Natural killer cell (primary cell): ENCODE data around the gene SLC38A3. TPM values are rescaled to one million over a fixed set of nuclear protein-coding genes. Genes with fewer than 3 reads are reported as not detected.

ENCODE experiments used
- ATAC-seq, 3 donors: fragments of 150-1000 bp in 2 of 3; fragments of 200-7000 bp in 1 of 3; cut with Tn5 transposase; 1 replicate in 1 of 3; 2 replicates in 2 of 3; pipeline ENCODE4 v1.10.0; 2021; ENCODE audit warnings: mild to moderate bottlenecking in 2 of 3, moderate library complexity in 2 of 3
- DNase-seq, 2 donors: peaks; one replicate each; pipeline versions ENCODE4 v3.0.0 to v3.0.0-alpha.2; 2013 to 2021; ENCODE audit warnings: mixed read lengths in 1 of 2
- H3K27ac ChIP-seq: one replicate; pipeline ENCODE4 v1.5.1; 2013; ENCODE audit warnings: mild to moderate bottlenecking, low read length
- H3K27me3 ChIP-seq: one replicate; pipeline ENCODE4 v1.6.1; 2013; ENCODE audit warnings: low read length; ENCODE audit not compliant: control insufficient read depth, insufficient read depth
- H3K36me3 ChIP-seq: one replicate; pipeline ENCODE4 v1.6.1; 2013; ENCODE audit warnings: low read length; ENCODE audit not compliant: control insufficient read depth, insufficient read depth
- H3K4me1 ChIP-seq: one replicate; pipeline ENCODE4 v1.6.1; 2013; ENCODE audit warnings: low read length; ENCODE audit not compliant: control insufficient read depth, insufficient read depth
- H3K4me3 ChIP-seq: one replicate; pipeline ENCODE4 v1.5.1; 2013; ENCODE audit warnings: low read length
- H3K9me3 ChIP-seq: one replicate; pipeline ENCODE4 v1.6.1; 2013; ENCODE audit warnings: low read length; ENCODE audit not compliant: control insufficient read depth, insufficient read depth
- H3K27ac Mint-ChIP-seq, 2 donors: one replicate each; pipeline ENCODE4 v1.8.0; 2022; ENCODE audit warnings: mild to moderate bottlenecking in 2 of 2, mixed read lengths in 2 of 2, moderate library complexity in 1 of 2
- H3K27me3 Mint-ChIP-seq, 2 donors: one replicate each; pipeline ENCODE4 v1.8.0; 2022; ENCODE audit warnings: low read depth in 2 of 2, mixed read lengths in 2 of 2
- H3K36me3 Mint-ChIP-seq: one replicate; pipeline ENCODE4 v1.8.0; 2022; ENCODE audit warnings: mixed read lengths
- H3K4me1 Mint-ChIP-seq, 2 donors: one replicate each; pipeline ENCODE4 v1.8.0; 2022; ENCODE audit warnings: mixed read lengths in 2 of 2
- H3K4me3 Mint-ChIP-seq: one replicate; pipeline ENCODE4 v1.8.0; 2022; ENCODE audit warnings: mild to moderate bottlenecking, moderate library complexity, mixed read lengths
- H3K9me3 Mint-ChIP-seq, 2 donors: one replicate each; pipeline ENCODE4 v1.8.0; 2022; ENCODE audit warnings: mixed read lengths in 2 of 2
- WGBS: methylation state at CpG from one replicate; pipeline ENCODE4 v1.1.7; 2013; ENCODE audit warnings: missing lambda C conversion rate; ENCODE audit not compliant: insufficient coverage; 5-methylcytosine and 5-hydroxymethylcytosine counted together
- intact Hi-C: fragments of 100-400 bp; cut with micrococcal nuclease; formaldehyde crosslinking; loops from one replicate; pipeline ENCODE4 v1.14.2; 2022
- total RNA-seq, 4 donors: library from RNA; stranded (reverse); fragments of 120-200 nt in 1 of 4; gene quantifications; one replicate each; pipeline versions ENCODE4 v1.2.3 to v1.2.4, GENCODE V29; 2013 to 2022
- TF ChIP-seq, protein P1 (sequence below): fragments of 200-600 bp; IDR thresholded peaks from one replicate; pipeline ENCODE4 v1.8.0; 2022; ENCODE audit warnings: antibody characterized with exemption

SLC38A3 gene
- total RNA-seq, 3 donors from 2014 or later (not counting 1 experiment from before 2014, with no cell fraction given): 0.82 TPM; not detected in 2

GRCh38 chr3:50233176-50233575, 28.1 kb downstream of the SLC38A3 start:
- TF ChIP-seq, protein P1, sequence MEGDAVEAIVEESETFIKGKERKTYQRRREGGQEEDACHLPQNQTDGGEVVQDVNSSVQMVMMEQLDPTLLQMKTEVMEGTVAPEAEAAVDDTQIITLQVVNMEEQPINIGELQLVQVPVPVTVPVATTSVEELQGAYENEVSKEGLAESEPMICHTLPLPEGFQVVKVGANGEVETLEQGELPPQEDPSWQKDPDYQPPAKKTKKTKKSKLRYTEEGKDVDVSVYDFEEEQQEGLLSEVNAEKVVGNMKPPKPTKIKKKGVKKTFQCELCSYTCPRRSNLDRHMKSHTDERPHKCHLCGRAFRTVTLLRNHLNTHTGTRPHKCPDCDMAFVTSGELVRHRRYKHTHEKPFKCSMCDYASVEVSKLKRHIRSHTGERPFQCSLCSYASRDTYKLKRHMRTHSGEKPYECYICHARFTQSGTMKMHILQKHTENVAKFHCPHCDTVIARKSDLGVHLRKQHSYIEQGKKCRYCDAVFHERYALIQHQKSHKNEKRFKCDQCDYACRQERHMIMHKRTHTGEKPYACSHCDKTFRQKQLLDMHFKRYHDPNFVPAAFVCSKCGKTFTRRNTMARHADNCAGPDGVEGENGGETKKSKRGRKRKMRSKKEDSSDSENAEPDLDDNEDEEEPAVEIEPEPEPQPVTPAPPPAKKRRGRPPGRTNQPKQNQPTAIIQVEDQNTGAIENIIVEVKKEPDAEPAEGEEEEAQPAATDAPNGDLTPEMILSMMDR: no peak
- 94% methylated on average over 4 of the region's 4 CpGs for WGBS
- Mint-ChIP-seq H3K4me3 (no peak overlapping the region), H3K9me3 (no peaks in the 10 kb centered on the region), H3K4me1 (peaks cover 21 to 28% of the 10 kb centered on the region in 2 donors), H3K27me3 (no peaks in the 10 kb centered on the region), H3K36me3 (no peaks in the 10 kb centered on the region), H3K27ac (peak overlapping the region in 1 of 2 donors; percentile 56)
- no peak for DNase-seq
- H3K27ac ChIP-seq: no peak overlapping the region
- H3K9me3 ChIP-seq: no peaks in the 10 kb centered on the region
- H3K4me1 ChIP-seq: peaks cover 43% of the 10 kb centered on the region
- no peaks in the 10 kb centered on the region for H3K36me3 ChIP-seq
- no peaks in the 10 kb centered on the region for H3K27me3 ChIP-seq
- intact Hi-C loops: no loop called here
- ATAC-seq: no peak
- no peak overlapping the region for H3K4me3 ChIP-seq

- Histone ChIP-seq H3K27me3 (no peaks in the 10 kb centered on the region), H3K9me3 (no peaks in the 10 kb centered on the region), H3K27ac (peak within 1 kb of the TSS; percentile 87), H3K4me1 (peaks cover 50% of the 10 kb centered on the region), H3K36me3 (peaks cover 17% of the 10 kb centered on the region), H3K4me3 (peak within 1 kb of the TSS; percentile 96)
- Mint-ChIP-seq H3K36me3 (no peaks in the 10 kb centered on the region), H3K27me3 (no peaks in the 10 kb centered on the region), H3K4me1 (peaks cover 32 to 49% of the 10 kb centered on the region in 2 donors), H3K9me3 (no peaks in the 10 kb centered on the region), H3K27ac (peak within 1 kb of the TSS; percentile 95 to 96), H3K4me3 (peak within 1 kb of the TSS; percentile 98)
- TF ChIP-seq, protein P1: no peak
- intact Hi-C loops: loop anchor here (1.0 kb wide), 1 partner anchor 9 kb away; no protein-coding TSS in a partner anchor
- DNase-seq (peak; percentile 98 to 99), ATAC-seq (peak; percentile 85 to 97 (median 88))
- WGBS: under 1% methylated on average over 75 of the region's 75 CpGs
Observed at GRCh38 chr3:50235716-50236483, 30.8 kb downstream of the SLC38A3 start, which contains the start of gene GNAI2. Gene GNAI2 (plus strand): TSS chr3:50236204. CDS start chr3:50236336, 132 bp downstream.

GRCh38 chr3:50236484-50237132, 31.5 kb downstream of the SLC38A3 start:
- DNase-seq (no peak), ATAC-seq (no peak)
- peak overlapping the region; percentile 95 to 96 for H3K27ac Mint-ChIP-seq
- Histone ChIP-seq H3K36me3 (peaks cover 17% of the 10 kb centered on the region), H3K27me3 (no peaks in the 10 kb centered on the region), H3K9me3 (no peaks in the 10 kb centered on the region), H3K4me3 (peak overlapping the region; percentile 96), H3K4me1 (peaks cover 57% of the 10 kb centered on the region), H3K27ac (peak overlapping the region; percentile 87)
- peaks cover 38 to 55% of the 10 kb centered on the region in 2 donors for H3K4me1 Mint-ChIP-seq
- H3K36me3 Mint-ChIP-seq: no peaks in the 10 kb centered on the region
- TF ChIP-seq, protein P1: no peak
- H3K4me3 Mint-ChIP-seq: peak overlapping the region; percentile 98
- no peaks in the 10 kb centered on the region for H3K9me3 Mint-ChIP-seq
- intact Hi-C loops: no loop called here
- H3K27me3 Mint-ChIP-seq: no peaks in the 10 kb centered on the region
- WGBS: under 1% methylated on average over 13 of the region's 13 CpGs
